GM12878 (cell line): ENCODE results near the gene APCDD1L. TPM values are rescaled to one million over a fixed set of nuclear protein-coding genes. Genes with fewer than 3 reads are reported as not detected.

Experiments used
- ATAC-seq: fragments of 200-7000 bp; cut with Tn5 transposase; 3 replicates; pipeline ENCODE4 v1.9.1; 2020; ENCODE audit warnings: mild to moderate bottlenecking, moderate library complexity
- BruUV-seq: library from RNA; stranded (reverse); fragments of 400-500 nt; replicated peaks from 2 replicates; lab custom pipeline; 2021; lab: Mats Ljungman, UMichigan
- CTCF ChIA-PET: fragments of 300-600 bp; sonication (Branson Sonifier 250); formaldehyde crosslinking; extraction: SDS; loops from one replicate; lab custom pipeline; 2021; ENCODE audit warnings: inconsistent platforms; lab: Yijun Ruan, JAX
- POLR2A ChIA-PET: fragments of 350-600 bp; formaldehyde crosslinking; extraction: SDS; loops from one replicate; lab custom pipeline; 2021; ENCODE audit warnings: inconsistent platforms; lab: Charles Lee
- RAD21 ChIA-PET: fragments of 300-600 bp; sonication (Branson Sonifier 250); formaldehyde crosslinking; loops from one replicate; lab custom pipeline; 2023; ENCODE audit warnings: antibody characterized with exemption; ENCODE audit not compliant: unreplicated experiment; lab: Charles Lee
- SMC1A ChIA-PET: fragments of 300-600 bp; sonication (Branson Sonifier 250); formaldehyde crosslinking; loops from one replicate; lab custom pipeline; 2023; ENCODE audit not compliant: unreplicated experiment, uncharacterized antibody; lab: Charles Lee
- DNase-seq: peaks from one replicate; pipeline ENCODE4 v3.0.0-alpha.2; 2011; ENCODE audit warnings: low read depth, low spot score
- FAIRE-seq: peaks from 3 replicates; lab custom pipeline; 2011; peaks lifted over from hg19 to GRCh38; lab: Jason Lieb, UNC
- H2AFZ ChIP-seq: 2 replicates; pipeline ENCODE4 v1.6.0; 2011; ENCODE audit warnings: low read depth, low read length, control low read depth; ENCODE audit not compliant: control insufficient read depth
- H3K27ac ChIP-seq: 2 replicates; pipeline ENCODE4 v1.5.1; 2011; ENCODE audit warnings: control low read depth; ENCODE audit not compliant: control insufficient read depth, insufficient read depth
- H3K27me3 ChIP-seq, 2 experiments: replicated peaks in 1 of 2; 2 replicates each; pipeline versions ENCODE4 v1.6.0 to v1.6.1; 2011; ENCODE audit warnings: low read length in 1 of 2; ENCODE audit not compliant: control insufficient read depth in 2 of 2, insufficient read depth in 2 of 2
- H3K36me3 ChIP-seq, 2 experiments: 2 replicates each; pipeline ENCODE4 v1.5.1; 2011; ENCODE audit warnings: low read length in 1 of 2; ENCODE audit not compliant: control insufficient read depth in 2 of 2, insufficient read depth in 2 of 2
- H3K4me1 ChIP-seq: 2 replicates; pipeline ENCODE4 v1.6.1; 2011; ENCODE audit warnings: mild to moderate bottlenecking, low read length, moderate library complexity, mixed read lengths; ENCODE audit not compliant: control insufficient read depth, insufficient read depth
- H3K4me2 ChIP-seq: 2 replicates; pipeline ENCODE4 v1.6.0; 2011; ENCODE audit warnings: control low read depth; ENCODE audit not compliant: control insufficient read depth, insufficient read depth
- H3K4me3 ChIP-seq: fragments of 200-600 bp; sonication (generic); 2 replicates; pipeline ENCODE4 v1.5.1; 2016
- H3K79me2 ChIP-seq: 2 replicates; pipeline ENCODE4 v1.6.0; 2011; ENCODE audit warnings: low read length; ENCODE audit not compliant: control insufficient read depth, insufficient read depth
- H3K9ac ChIP-seq: 2 replicates; pipeline ENCODE4 v1.8.0; 2011; ENCODE audit warnings: low read length, control low read depth, mixed read lengths; ENCODE audit not compliant: control insufficient read depth, insufficient read depth
- H3K9me3 ChIP-seq: replicated peaks from 3 replicates; pipeline ENCODE4 v1.5.1; 2011; ENCODE audit warnings: mild to moderate bottlenecking, low read length; ENCODE audit not compliant: control insufficient read depth, insufficient read depth
- H4K20me1 ChIP-seq: 2 replicates; pipeline ENCODE4 v1.6.0; 2011; ENCODE audit not compliant: control insufficient read depth, insufficient read depth
- MYB ChIP-seq: fragments of 150-350 bp; IDR thresholded peaks from 2 replicates; pipeline ENCODE4 v1.6.1; 2014; ENCODE audit warnings: mild to moderate bottlenecking, low read depth, low read length, borderline replicate concordance
- NFYB ChIP-seq: IDR thresholded peaks from 2 replicates; pipeline ENCODE4 v1.6.1; 2011; ENCODE audit warnings: low read depth, mild to moderate bottlenecking, low read length, improper control_type of control experiment, moderate library complexity; ENCODE audit not compliant: insufficient read depth
- PKNOX1 ChIP-seq: fragments of 450-650 bp; IDR thresholded peaks from 2 replicates; pipeline ENCODE4 v1.6.1; 2016; ENCODE audit warnings: mild to moderate bottlenecking
- RUNX3 ChIP-seq: IDR thresholded peaks from 2 replicates; pipeline ENCODE4 v1.6.1; 2012; ENCODE audit warnings: low read length, inconsistent platforms
- SMARCA5 ChIP-seq: fragments of 450-650 bp; IDR thresholded peaks from 2 replicates; pipeline ENCODE4 v1.6.1; 2017; ENCODE audit warnings: mild to moderate bottlenecking
- ZNF384 ChIP-seq: IDR thresholded peaks from 2 replicates; pipeline ENCODE4 v1.6.1; 2012; ENCODE audit warnings: low read depth, mild to moderate bottlenecking, low read length, improper control_type of control experiment, borderline replicate concordance
- ZNF622 ChIP-seq: fragments of 450-650 bp; IDR thresholded peaks from 2 replicates; pipeline ENCODE4 v1.6.1; 2017; ENCODE audit warnings: mild to moderate bottlenecking, inconsistent platforms
- WGBS: methylation state at CpG from one replicate; pipeline ENCODE4 v1.1.6; 2016; ENCODE audit warnings: low lambda C conversion rate; ENCODE audit not compliant: insufficient replicate concordance, insufficient coverage; ENCODE audit errors: missing lambda C conversion rate; 5-methylcytosine and 5-hydroxymethylcytosine counted together
- in situ Hi-C: fragments of 300-500 bp; cut with MboI; formaldehyde crosslinking; loops from 9 replicates; pipeline ENCODE4 v1.14.3; 2018; ENCODE audit warnings: mixed read lengths
- intact Hi-C: fragments of 100-400 bp; cut with micrococcal nuclease; formaldehyde crosslinking; loops from one replicate; pipeline ENCODE4 v1.14.2; 2022; ENCODE audit not compliant: unreplicated experiment
- polyA plus RNA-seq, 11 experiments: library from polyadenylated mRNA; depleted of rRNA in 4 of 11; unstranded in 6 of 11; stranded (reverse) in 5 of 11; fragments of >200 nt; fragmentation: Nextera tagmentation in 4 of 11; fragmentation: Illumina TruSeq in 1 of 11; extraction: Ambion mirVana in 4 of 11; extraction: Trizol in 1 of 11; gene quantifications; 1 replicate in 1 of 11; 2 replicates in 10 of 11; pipeline versions ENCODE4 v1.2.1 to v1.2.3, GENCODE V29; 2011 to 2016; ENCODE audit warnings: inconsistent platforms in 2 of 11, missing spikeins in 2 of 11, low read depth in 1 of 11
- total RNA-seq, 4 experiments: library from RNA; depleted of rRNA in 3 of 4; stranded (reverse); fragments of >200 nt in 3 of 4; fragmentation: Illumina TruSeq in 1 of 4; extraction: Trizol in 1 of 4; gene quantifications; 2 replicates each; pipeline versions ENCODE4 v1.2.1 to v1.2.3, GENCODE V29; 2013 to 2021
- TF ChIP-seq, protein P1 (sequence below): fragments of 450-650 bp; IDR thresholded peaks from 2 replicates; pipeline ENCODE4 v1.6.1; 2016; ENCODE audit warnings: mild to moderate bottlenecking

APCDD1L gene
- total and polyA plus RNA-seq, 10 of the 15 experiments (the other 5 are each of a cell fraction or from before 2014, with no cell fraction given), result 0.14 to 0.50 TPM; not detected in 8

DNA sequence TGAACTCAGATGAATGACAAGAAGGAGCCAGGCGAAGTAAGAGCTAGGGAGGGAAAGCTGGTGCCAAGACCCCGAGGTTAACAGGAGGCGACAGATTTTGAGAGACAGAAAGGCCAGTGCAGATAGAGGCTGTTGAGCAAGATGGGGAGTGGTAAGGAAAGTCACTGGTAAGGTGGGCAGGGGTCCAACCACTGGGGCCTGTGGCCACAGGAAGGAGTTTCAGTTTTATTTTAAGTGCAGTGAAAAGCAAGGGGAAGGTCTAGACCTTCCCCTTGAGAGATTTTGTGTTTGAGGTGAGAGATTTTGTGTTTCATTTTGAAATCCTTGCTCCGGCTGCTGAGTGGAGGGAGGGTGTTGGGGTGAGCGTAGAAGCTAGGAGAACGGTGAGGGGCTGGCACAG, 41.8 kb upstream of the APCDD1L start:
- DNase-seq (no peak), ATAC-seq (no peak), FAIRE-seq (no peak)
- 29% methylated on average over 6 of the region's 6 CpGs for WGBS
- Histone ChIP-seq H3K27me3 (no peaks in the 10 kb centered on the region), H3K9ac (no peak overlapping the region), H4K20me1 (no peaks in the 10 kb centered on the region), H3K9me3 (no peaks in the 10 kb centered on the region), H3K36me3 (no peaks in the 10 kb centered on the region), H2AFZ (no peak overlapping the region), H3K27ac (no peak overlapping the region), H3K4me3 (no peak overlapping the region), H3K79me2 (no peaks in the 10 kb centered on the region), H3K4me2 (no peak overlapping the region), H3K4me1 (no peaks in the 10 kb centered on the region)
- SMC1A ChIA-PET, result no interaction called here
- no TSS peak for BruUV-seq
- RAD21 ChIA-PET, result no interaction called here
- TF ChIP-seq PKNOX1, result no peak
- TF ChIP-seq RUNX3, result peak; percentile 15; the same call in 1 of the 2 replicates
- intact Hi-C loops (no loop called here), in situ Hi-C loops (loop anchor here (25.0 kb wide), 1 partner anchor 1255 kb away; no protein-coding TSS in a partner anchor)
- POLR2A ChIA-PET, result no interaction called here
- CTCF ChIA-PET, result no interaction called here

DNA sequence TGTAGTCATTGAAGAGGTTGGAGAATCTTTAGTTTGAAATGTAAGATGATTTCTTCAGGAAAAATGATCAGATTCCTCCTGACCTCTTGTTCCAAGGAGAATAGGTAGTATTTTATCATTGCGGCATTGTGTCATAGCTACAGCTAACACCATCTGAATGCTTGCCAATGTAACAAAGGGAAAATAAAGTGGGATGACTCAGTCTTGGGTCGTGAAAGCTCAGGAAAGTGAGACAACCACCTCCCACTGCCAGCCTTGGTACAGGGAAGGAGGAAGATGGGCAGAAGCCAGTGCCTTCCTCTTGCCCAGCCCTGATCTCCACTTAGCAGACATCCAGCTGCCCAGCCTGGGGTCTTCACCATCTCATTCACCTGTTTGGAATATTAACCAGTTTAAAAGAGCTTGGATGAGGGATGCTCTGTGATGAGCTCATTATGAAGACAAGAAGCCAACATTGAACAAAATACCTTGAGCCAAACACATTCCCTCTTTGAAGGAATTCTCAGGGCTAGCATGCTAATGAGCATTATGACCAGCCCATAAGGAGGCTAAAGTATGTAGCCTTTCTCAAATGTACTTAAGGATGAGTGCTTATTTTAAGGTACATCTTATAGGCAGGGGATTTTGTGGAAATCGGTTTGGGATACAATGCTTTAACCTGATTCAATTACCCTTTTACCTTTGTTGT, 40.0 kb upstream of the APCDD1L start:
- Histone ChIP-seq H3K9ac (no peak overlapping the region), H3K79me2 (no peaks in the 10 kb centered on the region), H3K27ac (no peak overlapping the region), H3K36me3 (no peaks in the 10 kb centered on the region), H4K20me1 (no peaks in the 10 kb centered on the region), H3K9me3 (no peaks in the 10 kb centered on the region), H2AFZ (no peak overlapping the region), H3K4me3 (no peak overlapping the region), H3K4me1 (no peaks in the 10 kb centered on the region), H3K4me2 (no peak overlapping the region), H3K27me3 (no peaks in the 10 kb centered on the region)
- RAD21 ChIA-PET, result no interaction called here
- no peak for ATAC-seq
- POLR2A ChIA-PET, result interaction anchor here (0.5 kb wide), 1 partner anchor 97 kb away, joined by 3 read pairs; no protein-coding TSS in a partner anchor
- DNase-seq, result no peak
- 30% methylated on average over 3 of the region's 3 CpGs for WGBS
- BruUV-seq, result no TSS peak
- CTCF ChIA-PET, result no interaction called here
- intact Hi-C loops (no loop called here), in situ Hi-C loops (loop anchor here (25.0 kb wide), 1 partner anchor 1257 kb away; no protein-coding TSS in a partner anchor)
- SMC1A ChIA-PET, result no interaction called here
- FAIRE-seq, result no peak
- TF ChIP-seq SMARCA5 (no peak), MYB (no peak), NFYB (no peak), ZNF622 (no peak), PKNOX1 (no peak), ZNF384 (no peak)
- TF ChIP-seq, protein P1, sequence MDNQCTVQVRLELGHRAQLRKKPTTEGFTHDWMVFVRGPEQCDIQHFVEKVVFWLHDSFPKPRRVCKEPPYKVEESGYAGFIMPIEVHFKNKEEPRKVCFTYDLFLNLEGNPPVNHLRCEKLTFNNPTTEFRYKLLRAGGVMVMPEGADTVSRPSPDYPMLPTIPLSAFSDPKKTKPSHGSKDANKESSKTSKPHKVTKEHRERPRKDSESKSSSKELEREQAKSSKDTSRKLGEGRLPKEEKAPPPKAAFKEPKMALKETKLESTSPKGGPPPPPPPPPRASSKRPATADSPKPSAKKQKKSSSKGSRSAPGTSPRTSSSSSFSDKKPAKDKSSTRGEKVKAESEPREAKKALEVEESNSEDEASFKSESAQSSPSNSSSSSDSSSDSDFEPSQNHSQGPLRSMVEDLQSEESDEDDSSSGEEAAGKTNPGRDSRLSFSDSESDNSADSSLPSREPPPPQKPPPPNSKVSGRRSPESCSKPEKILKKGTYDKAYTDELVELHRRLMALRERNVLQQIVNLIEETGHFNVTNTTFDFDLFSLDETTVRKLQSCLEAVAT, result no peak
